ENCODE results near the gene STK4.

Gene STK4

DNA sequence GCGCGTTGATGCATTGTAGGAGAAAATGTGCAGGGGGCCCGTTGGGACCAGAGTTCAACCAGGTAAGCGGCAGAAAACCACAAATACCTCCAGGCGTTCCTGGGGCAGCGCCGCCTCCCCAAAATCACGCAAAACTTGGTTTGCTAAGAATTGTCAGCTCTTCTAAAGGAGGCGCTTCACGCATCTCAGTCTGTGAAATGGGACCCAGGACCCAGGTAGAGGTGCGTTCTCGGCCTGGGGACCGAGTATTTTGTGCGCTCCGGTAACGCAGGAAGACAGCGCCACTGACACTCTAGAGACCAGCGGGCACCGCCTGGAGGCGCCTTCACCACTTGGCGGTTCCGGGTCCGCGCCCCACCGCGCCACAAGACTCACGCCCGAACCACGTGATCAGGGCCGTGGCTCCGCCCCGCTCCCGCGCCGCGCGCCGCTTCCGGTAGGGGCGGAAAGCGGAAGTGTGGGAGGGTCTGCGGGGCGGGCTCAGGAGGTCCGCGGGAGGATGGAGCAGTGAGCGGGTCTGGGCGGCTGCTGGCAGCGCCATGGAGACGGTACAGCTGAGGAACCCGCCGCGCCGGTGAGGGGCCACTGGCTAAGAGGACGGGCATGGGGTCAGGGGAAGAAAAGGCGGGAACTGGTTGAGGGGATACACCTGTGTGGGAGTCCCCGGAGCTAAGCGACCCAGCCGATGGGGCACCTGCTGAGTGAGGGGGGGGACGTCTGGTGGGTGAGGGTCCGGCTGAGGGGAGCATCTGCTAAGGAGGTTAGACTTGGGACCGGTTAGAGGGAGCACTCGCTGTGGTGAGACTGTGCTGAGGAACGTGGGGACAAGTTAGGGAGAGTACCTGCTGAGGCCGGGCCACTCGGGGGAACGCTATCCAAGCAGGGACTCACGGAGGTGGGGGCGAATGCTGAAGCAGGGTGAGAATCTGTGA lies at the start of gene STK4:
STK4 (plus strand) TSS at position 483 of the 932 bp plus-strand sequence; CDS start at position 540, 57 bp downstream.
- peak; percentile 93 for DNase-seq (ENCODE audit: low spot score)

DNA sequence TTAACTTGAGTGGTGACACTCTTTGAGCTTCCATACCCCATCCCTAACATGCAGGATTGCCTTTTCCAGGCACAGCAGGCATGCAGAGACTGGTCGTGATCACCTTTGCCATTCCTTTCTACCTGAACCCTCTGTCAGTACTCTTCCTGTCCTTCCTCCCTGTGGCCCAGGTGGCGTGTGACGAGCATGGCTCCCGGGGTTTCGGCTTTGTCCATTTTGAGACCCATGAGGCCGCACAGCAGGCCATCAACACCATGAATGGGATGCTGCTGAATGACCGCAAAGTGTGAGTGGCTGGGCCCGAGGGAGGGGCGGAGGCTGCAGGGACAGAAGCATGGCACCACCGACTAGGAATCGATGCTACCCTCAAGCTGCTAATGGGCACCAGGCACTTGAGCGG lies 49.7 kb upstream of the STK4 start:
- no peak for DNase-seq (ENCODE audit: low spot score)

DNA sequence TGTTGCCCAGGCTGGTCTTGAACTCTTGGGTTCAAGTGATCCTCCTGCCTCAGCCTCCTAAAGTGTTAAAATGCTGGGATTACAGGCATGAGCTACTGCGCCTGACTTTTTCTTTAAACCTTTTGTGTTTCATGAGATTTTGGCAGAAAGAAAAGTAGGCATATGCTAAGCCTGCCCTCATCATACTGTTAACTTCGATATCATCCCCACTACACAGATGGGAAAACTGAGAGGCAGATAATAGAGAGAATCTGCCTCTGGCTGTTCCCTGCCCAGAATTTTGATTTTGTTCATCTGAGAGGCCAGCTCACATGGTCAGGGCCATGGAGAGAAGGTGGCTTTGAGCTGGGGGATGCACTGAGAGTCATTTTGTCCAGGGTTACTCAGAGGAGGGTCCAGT lies 48.9 kb upstream of the STK4 start:
- DNase-seq (ENCODE audit: low spot score), result no peak

DNA sequence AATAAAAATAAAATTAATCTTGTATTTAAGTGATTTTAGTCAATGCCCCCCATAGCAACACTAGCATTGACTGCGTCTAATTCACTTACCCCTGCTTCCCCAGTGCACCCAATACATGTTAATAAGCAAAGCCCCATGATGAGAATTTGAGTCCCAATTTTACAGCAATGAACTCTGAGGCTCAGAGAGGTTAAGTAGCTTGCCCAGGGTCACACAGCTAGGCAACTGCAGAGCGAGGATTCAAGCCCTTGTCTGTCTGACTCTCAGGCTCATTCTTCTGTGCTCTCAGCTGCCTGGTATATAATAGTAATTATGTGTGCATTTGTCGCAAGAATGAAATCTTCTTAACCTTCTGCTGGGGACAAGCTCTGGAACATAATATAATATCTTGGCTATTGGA lies 48.0 kb upstream of the STK4 start:
- DNase-seq (ENCODE audit: low spot score), result no peak

DNA sequence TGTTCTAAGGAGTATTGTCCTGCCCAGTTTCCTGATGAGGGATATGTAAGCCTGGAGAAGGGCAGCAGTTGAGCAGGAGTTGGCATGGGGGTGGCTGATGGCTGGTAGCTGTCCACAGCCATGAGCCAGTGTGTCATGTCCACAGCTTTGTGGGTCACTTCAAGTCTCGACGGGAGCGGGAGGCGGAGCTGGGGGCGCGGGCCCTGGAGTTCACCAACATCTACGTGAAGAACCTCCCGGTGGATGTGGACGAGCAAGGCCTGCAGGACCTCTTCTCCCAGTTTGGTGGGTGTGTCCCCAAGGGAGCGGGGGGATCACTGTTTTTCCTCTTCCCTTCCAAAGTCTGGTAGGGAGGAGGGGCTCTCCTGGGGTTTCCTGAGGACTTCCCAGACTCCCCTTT lies 47.6 kb upstream of the STK4 start:
- DNase-seq (ENCODE audit: low spot score), result no peak

DNA sequence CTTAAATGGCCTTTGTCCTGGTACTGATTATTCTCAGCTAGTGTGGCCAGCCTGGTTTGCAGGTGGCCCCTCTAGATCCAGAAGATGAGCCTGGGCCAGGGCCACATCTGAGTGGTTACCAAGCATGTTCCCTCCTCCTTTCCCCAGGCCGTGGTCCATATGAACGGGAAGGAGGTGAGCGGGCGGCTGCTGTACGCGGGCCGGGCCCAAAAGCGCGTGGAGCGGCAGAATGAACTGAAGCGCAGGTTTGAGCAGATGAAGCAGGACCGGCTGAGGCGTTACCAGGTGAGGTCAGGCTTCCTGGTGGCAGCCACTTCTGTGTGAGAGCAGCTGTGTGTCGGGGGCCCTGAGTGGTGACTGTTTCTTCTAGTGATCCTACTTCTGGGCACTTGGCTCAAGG lies 44.9 kb upstream of the STK4 start:
- DNase-seq (ENCODE audit: low spot score), result no peak

DNA sequence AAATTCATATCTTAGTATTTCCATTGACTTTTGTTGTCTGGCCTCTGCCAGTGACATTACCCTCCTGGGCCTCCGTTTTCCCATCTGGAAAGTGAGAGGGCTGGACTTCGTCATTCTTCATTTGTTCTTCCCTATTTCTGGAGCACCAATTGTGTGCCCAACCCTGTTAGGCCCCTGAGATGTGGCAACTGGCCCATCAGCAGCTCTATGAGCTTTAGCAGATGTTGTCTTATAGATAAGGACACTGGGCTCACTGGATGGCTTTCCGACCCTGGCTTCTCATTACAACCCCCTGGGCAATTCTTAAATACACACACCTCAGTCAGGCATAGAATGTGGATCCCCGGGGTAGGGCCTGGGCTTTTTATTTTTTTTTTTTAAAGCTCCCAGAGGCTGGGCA lies 41.8 kb upstream of the STK4 start:
- DNase-seq (ENCODE audit: low spot score), result no peak

DNA sequence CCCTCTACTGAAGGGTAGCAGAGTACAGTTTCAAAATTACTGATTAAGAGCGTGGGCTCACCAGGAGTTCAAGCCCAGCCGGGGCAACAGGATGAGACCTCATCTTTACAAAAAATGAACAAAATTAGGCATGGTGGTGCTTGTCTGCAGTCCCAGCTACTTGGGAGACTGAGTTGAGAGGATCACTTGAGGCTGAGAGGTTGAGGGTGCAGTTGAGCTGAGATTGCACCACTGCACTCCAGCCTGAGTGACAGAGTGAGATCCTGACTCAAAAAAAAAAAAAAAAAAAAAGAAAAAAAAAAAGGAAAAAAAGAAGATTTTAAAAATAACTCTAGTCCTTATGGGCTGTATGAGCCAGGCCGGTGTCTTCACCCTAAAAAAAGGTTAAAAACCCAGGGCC lies 37.7 kb upstream of the STK4 start:
- no peak for DNase-seq (ENCODE audit: low spot score)

DNA sequence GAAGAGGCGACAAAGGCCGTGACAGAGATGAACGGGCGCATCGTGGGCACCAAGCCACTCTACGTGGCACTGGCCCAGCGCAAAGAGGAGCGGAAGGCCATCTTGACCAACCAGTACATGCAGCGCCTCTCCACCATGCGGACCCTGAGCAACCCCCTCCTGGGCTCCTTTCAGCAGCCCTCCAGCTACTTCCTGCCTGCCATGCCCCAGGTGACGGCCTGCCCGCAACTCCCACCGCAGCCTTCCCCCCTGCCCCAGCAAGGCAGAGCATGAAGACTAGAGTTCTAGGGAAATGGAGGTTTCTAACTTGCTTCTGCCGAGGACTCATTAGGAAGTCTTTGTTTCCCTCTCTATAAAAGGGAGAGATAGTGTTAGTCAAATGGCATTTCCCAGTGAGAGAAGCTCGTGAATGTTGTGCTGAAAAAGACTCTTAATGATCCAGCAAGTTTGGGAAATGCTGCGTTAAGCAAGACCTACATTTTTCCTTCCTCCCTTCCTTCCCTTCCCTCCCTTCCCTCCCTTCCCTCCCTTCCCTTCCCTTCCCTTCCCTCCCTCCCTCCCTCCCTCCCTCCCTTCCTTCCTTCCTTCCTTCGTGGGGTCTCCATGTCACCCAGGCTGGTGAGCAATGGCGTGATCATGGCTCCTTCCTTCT lies 35.7 kb upstream of the STK4 start:
- DNase-seq (ENCODE audit: low spot score), result no peak

DNA sequence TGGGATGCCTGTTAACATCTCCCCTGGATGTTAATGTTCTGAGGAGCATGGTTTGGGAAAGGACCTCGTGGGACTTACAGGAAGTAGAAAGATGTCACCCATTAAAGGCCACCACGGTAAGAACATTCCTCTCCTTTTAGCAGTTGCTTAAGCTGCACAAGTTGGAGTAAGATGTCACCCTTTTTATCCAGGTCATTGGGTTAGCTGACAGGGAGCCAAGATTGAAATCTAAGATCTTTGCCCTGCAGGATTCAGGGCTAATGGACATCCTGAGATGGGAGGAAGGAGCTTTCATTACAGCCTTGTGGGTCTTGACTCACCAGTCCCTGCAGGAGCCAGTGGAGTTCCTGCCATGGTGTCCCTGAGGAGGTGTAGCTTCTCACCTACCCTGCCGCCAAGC lies 34.4 kb upstream of the STK4 start:
- DNase-seq (ENCODE audit: low spot score), result no peak

DNA sequence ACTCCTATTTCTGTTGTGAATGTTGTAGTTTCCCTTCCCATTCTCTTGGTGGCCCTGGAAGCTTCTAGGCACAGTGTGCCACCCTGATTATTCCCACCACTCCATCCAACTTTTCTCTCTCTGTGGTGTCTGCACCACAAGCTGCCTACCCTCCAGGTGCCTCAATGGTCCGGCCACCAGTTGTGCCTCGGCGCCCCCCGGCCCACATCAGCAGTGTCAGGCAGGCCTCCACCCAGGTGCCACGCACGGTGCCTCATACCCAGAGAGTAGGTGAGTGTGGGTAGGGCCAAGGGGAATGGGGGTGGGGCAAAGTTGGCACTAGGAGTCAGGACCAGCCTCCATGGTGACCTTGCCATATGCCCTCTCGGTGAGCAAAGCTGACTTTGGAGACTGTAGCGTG lies 33.4 kb upstream of the STK4 start:
- DNase-seq (ENCODE audit: low spot score), result no peak

DNA sequence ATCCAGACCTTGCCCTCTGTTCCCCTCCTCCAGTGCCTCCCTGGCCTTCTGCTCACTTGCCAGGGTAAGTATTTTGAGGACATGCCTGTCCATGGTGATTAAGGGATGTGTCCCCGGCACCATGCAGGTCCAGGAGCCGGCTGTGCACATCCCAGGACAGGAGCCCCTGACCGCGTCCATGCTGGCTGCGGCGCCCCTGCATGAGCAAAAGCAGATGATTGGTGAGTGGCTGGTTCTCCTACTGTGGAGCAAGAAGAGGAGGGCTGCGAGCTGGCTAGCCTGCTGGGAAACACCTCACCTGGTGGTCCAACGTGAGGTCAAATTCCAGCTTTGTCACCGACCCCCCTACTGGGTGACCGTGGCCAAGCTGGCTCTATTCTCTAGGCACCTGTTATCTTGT lies 29.8 kb upstream of the STK4 start:
- DNase-seq (ENCODE audit: low spot score), result no peak

DNA sequence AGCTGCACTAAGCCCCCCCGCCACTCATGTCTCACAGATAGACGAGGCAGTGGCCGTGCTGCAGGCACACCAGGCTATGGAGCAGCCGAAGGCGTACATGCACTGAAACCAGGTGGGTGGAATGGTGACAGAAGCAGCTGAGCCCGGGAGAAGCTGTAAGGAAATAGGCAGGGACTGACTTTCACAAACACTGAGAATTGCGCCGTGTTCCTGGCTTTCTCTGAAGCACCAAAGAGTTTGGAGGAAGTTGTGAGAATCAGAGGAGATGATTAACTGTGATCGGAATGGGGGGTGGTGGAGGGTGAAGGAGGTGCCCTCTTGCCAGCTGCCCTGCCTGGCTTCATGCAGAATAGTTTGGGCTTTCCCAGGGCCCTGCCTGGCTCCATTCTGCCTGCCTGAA lies 27.7 kb upstream of the STK4 start:
- DNase-seq (ENCODE audit: low spot score), result no peak

DNA sequence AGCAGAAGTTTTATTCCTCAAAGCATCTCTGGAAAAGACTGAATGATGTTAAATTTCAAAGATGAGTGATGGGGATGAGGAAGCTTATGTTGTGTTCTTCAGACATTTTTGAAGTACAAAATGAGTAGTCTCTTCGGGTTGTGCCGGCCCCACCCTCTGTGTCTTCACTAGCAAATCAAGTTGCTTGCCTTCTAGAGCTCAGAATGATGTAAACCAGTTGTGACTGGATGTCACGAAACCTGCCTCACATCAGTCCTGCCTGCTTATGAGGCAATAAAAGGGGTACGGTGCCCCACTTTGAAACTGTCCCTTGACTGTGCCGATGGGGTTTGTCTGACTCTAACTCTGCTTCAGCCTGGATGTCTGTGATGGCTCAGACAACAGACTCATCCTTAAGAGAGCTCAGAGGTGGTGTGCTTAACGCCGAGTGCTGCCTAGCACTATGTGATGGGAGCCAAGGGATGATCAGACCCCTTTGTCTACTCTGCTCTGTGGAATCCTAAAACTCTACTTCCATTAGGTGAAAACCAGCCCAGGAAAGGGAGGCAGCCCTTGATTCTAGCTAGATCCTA lies 25.1 kb upstream of the STK4 start:
- DNase-seq (ENCODE audit: low spot score), result no peak

DNA sequence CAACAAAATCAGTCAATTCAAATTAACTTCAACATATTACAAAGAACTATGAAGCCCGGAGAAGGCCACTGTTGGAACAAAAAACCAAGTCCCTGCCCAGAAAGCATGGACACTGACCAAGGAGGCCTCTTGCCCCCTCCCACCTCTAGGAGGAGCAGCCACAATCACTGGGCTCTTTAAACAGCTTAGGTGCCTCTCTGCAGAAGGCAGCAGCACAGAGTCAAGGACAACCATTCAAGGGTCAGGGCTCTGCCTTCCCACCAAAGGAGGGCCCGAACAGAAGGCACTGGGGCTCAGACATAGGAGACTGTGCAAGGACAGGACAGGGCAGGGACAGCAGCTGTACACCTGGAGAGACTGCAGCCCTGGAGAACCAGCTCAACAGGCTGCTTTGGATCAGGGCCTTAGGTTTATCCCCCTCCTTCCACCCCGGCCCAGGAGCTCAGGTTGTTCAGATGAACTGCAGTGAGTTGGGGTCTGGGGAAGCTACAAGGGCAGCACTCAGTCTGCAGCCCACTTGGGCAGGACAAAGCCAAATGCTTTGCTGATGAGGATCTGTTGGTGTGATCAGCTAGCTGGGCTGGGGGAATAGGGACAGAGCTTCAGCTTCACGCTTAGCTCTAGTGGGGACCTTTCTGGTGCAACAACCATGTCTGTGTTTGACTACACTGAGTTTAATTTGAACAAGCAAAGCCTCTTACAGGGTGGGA lies 23.9 kb upstream of the STK4 start:
- DNase-seq (ENCODE audit: low spot score), result no peak

DNA sequence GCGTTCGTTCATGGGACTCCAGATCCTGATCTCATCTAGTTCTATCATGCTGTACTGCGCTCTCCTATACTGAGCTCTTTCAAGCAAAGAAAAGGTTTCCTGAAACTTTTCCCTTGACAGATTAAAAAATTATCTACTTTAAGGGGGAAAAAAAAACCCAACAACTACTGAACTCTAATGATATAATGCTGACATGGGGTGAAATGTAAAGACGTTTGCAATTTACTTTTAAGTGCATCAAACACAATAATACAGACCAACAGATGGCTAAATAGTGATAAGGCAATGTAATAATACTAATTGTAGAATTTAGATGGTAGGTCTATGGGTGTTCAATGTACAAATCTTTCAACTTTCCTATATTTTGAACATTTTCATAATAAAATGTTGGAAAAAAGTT lies 22.5 kb upstream of the STK4 start:
- DNase-seq (ENCODE audit: low spot score), result no peak

DNA sequence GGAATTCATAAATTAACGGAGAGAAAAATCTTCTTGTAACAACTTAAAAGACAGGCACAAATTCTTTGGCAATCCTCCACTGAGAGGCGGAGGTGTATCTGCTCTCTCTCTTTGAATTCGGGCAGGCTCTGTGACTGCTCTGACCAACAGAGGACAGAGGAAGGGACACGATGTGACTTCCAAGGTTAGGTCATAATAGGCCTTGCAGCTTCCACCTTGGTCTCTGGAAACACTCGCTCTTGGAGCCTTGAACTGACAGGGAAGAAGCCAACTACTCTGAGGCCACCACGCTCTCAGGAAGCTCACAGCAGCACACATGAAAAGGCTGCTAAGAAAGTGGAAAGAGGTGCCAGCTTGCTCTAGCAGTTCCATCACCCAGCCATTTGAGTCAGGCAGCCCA lies 21.1 kb upstream of the STK4 start:
- no peak for DNase-seq (ENCODE audit: low spot score)

DNA sequence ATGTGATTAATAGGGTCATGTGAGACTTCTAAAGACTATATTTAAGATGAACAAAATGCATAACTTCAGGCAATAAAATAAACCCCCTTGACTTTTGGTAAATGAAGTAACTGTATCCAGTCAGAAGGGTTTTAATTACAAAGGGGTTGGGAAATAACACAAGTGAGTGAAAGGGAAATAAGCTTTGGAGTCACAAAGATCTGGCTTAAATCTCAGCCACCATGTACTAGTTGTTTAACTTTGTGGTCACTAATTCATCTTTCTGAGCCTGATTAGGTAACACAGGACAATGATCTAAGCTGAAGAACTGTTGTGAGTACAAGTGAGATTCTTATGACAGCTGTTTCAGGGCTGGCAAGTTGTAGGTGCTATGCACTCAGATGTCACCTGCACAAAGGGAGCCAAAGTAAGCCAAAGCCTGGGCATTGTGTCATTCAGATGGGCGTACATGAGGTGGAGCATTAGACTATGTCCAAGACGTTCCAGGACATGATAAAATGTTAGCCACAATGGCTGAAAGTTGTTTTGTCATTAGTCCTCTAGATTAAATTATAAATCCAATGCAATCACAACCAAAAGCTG lies 19.9 kb upstream of the STK4 start:
- no peak for DNase-seq (ENCODE audit: low spot score)

DNA sequence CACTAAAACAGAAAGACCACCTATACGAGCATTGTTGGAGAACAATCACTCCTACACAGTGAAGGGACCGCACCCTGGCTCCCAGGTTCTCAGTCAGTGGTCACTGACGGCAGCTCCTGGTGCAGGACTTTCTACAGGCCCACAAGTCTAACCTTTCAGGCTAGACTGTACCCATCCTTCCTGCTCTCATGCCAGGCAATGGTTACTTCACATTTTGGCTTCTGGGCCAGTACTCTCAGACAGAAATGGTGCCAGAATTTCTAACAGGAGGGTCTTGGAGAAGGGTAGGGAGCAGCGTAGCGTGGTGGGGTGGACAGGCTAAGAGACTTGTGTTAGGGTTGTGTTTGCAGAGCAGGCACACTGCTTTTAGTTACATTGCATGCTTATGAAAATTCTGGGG lies 18.2 kb upstream of the STK4 start:
- DNase-seq (ENCODE audit: low spot score), result no peak

DNA sequence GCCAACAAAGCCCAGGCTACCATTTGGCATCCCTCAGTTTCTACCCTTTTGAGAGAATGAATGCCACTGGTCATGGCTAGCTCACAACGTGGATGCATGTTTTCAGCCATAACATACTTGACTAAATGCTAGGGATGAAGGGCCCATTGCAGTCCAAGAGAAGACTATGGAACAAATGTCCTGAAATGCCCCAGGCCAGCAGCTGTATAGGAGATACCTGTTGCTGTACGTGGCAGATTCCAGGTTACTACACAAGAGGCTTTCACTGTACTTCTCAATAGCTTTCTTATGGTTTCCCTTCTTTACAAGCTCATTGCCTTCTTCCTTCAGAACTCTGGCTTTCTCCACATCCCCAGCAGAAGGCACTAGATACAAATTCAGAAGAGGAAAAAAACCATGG lies 17.8 kb upstream of the STK4 start:
- DNase-seq (ENCODE audit: low spot score), result no peak

DNA sequence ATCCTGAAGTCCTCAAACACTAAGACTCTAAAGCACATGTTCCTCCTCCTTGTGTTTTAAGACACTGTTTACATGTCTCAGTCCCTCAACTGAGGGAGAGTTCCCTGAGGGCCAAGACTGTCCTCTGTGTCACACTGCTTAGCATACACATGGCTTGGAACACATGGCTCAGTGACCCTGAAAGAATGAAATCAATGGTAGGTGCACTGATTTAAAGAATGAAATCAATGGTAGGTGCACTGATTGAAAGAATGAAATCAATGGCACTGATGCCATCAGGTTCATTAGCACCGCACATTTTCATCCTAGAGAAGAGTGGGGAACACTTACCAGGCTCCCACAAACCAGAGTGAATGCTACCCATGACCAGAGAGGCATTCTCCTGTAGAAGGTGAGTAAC lies 15.9 kb upstream of the STK4 start:
- DNase-seq (ENCODE audit: low spot score), result no peak

DNA sequence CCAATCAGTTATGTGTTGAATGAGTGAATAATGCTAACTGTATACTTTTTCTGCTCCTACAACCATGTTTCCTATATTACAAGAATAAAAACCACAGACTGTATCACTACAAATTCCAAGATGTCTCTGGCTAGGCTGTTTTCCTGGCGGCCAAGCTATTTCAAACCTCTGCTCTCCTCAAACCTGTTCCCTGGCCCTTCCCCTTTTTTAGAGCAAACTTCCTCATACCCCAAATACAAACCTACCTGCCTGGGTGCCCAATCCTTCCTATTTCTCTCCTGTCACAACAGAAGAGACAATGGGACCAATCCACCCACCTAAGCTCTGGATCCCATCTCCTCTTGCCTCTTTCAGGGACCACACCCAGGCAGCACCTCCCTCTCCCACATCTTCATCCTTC lies 13.6 kb upstream of the STK4 start:
- no peak for DNase-seq (ENCODE audit: low spot score)

All from hematopoietic multipotent progenitor cell treated with erythropoietin and hydrocortisone succinate and interleukin-3 and kit ligand, for 15 days (in vitro differentiated cells).